ENCODE data around the gene PML.
"Not testable (repeated sequence)": the region's sequence is repeated elsewhere in the genome, so short reads cannot be mapped to it uniquely, and the experiment has no call there.

PML gene

GRCh38 chr15:74096753-74097474, 102.4 kb downstream of the PML start:
- in situ Hi-C loops (cut with MboI; ENCODE audit: low sequenced_read_pairs) = not testable (repeated sequence)
